Measurements from ENCODE around the gene TGFBR3. TPM values are rescaled to one million over a fixed set of nuclear protein-coding genes. Genes with fewer than 3 reads are reported as not detected.

TGFBR3 gene
- total RNA-seq, 1 donor from 2014 or later, result 0.60 TPM

DNA sequence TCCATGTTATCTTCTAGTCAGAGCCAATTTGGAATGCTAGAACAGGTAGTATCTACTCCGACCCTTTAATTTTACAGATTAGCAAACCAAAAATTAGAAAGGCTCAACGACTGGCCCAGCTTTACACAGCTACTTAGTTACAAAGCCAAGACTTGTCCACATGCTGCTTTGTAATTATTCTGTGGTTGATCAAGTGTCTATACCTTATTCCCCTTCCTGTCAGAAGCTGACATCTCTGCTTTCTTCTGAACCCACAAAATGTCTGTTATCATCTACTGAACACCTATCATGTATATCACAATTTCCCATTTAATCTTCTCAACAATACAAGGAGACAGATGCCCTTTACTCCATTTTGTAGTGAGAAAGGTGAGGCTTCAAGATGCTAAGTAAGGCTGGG, 15.6 kb downstream of the TGFBR3 start:
- ChIA-PET POLR2A (no interaction called here), CTCF (no interaction called here)
- DNase-seq (no peak), ATAC-seq (ENCODE audit: low read depth) (no peak)
- no peak overlapping the region for H3K4me3 Mint-ChIP-seq
- no peaks in the 10 kb centered on the region for H3K36me3 Mint-ChIP-seq (ENCODE audit: low read depth)
- TF ChIP-seq, protein P1, sequence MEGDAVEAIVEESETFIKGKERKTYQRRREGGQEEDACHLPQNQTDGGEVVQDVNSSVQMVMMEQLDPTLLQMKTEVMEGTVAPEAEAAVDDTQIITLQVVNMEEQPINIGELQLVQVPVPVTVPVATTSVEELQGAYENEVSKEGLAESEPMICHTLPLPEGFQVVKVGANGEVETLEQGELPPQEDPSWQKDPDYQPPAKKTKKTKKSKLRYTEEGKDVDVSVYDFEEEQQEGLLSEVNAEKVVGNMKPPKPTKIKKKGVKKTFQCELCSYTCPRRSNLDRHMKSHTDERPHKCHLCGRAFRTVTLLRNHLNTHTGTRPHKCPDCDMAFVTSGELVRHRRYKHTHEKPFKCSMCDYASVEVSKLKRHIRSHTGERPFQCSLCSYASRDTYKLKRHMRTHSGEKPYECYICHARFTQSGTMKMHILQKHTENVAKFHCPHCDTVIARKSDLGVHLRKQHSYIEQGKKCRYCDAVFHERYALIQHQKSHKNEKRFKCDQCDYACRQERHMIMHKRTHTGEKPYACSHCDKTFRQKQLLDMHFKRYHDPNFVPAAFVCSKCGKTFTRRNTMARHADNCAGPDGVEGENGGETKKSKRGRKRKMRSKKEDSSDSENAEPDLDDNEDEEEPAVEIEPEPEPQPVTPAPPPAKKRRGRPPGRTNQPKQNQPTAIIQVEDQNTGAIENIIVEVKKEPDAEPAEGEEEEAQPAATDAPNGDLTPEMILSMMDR (IDR thresholded peaks at IDR 0.05), result no peak
- H3K4me1 Mint-ChIP-seq, result no peaks in the 10 kb centered on the region
- intact Hi-C loops (cut with micrococcal nuclease), result no loop called here
- no peak overlapping the region for H3K27ac Mint-ChIP-seq
- no peaks in the 10 kb centered on the region for H3K9me3 Mint-ChIP-seq
- H3K27me3 Mint-ChIP-seq, result peaks cover 13% of the 10 kb centered on the region

DNA sequence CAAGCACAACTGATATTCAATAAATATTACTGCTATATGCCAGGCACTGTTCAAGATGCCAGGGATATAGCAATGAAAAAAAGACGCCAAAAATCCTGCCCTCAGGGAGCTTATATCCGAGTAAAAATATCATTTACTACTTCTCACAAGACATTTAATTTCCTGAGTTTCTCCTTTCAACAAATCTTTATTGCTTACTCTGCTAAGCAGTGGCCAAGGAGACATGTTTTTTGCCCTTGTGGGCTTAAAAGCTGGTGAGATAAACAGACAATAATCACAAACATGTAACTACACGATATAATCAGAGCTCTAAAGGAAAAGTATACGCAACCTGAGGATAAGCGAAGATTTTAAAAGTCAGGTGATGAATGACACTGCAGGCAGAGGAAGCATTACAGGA, 19.5 kb downstream of the TGFBR3 start:
- Mint-ChIP-seq H3K4me1 (no peaks in the 10 kb centered on the region), H3K27ac (no peak overlapping the region), H3K36me3 (ENCODE audit: low read depth) (no peaks in the 10 kb centered on the region), H3K4me3 (no peak overlapping the region), H3K9me3 (no peaks in the 10 kb centered on the region), H3K27me3 (peaks cover 8% of the 10 kb centered on the region)
- intact Hi-C loops (cut with micrococcal nuclease), result no loop called here
- TF ChIP-seq, protein P1 (IDR thresholded peaks at IDR 0.05), result no peak
- ChIA-PET POLR2A (no interaction called here), CTCF (no interaction called here)
- ATAC-seq (ENCODE audit: low read depth) (no peak), DNase-seq (no peak)

DNA sequence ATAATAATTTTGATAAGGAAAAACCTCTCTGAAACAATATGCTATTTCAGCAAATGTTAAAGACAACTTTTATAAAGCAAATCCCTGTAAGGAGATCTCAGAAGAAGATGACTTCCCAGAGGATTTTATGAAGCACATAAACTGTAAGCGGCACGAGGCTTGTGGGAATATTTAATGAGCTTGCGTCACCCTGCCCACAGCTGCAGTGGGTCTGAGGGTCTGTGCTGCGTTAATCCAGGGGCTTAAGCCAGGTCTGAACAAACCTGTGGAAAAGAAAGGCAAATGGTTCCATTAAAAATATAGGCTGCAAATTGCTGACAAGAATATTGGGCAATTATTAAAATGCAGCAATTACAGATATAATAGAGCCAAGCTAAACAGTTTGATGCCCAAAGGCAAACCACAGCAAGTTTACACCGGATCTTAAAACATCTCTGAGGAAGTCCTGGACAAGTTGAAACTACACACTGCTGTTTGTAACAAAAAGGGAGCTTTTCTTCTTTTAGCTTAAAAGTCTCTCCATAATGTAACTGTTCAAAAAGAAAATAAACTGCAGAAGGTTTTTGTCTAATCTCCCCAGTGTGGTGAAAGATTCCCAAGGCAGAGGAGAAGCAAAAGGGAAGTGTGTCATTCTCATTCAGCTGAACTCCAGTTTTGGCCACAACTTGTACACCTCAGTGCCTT, 21.8 kb downstream of the TGFBR3 start:
- Mint-ChIP-seq H3K27ac (no peak overlapping the region), H3K36me3 (ENCODE audit: low read depth) (no peaks in the 10 kb centered on the region), H3K27me3 (no peaks in the 10 kb centered on the region), H3K9me3 (no peaks in the 10 kb centered on the region), H3K4me3 (no peak overlapping the region), H3K4me1 (no peaks in the 10 kb centered on the region)
- TF ChIP-seq, protein P1 (IDR thresholded peaks at IDR 0.05), result no peak
- CTCF ChIA-PET, result interaction anchor here (0.6 kb wide), 1 partner anchor 43 kb away, joined by 4 read pairs; no protein-coding TSS in a partner anchor
- intact Hi-C loops (cut with micrococcal nuclease), result no loop called here
- no peak for DNase-seq
- no peak for ATAC-seq (ENCODE audit: low read depth)
- POLR2A ChIA-PET, result no interaction called here

DNA sequence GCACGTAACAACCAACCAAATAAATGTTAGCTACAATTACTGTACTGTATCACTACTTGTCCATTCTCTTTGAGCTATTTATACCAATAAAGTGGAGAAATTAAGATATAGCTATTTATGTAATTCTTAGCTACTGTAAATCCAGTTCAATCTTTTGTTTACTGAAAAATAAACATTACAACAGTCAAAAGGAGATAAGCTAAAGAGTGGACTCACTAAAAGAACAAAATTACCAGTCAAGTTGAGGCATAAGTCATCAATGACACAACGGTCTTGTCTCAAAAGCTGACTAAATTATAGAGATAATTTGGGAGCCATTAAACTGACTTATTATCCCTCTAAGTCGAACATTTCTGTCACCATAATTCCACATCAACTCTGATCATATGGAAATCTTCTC, 22.5 kb downstream of the TGFBR3 start:
- Mint-ChIP-seq H3K27me3 (no peaks in the 10 kb centered on the region), H3K4me3 (no peak overlapping the region), H3K27ac (no peak overlapping the region), H3K36me3 (ENCODE audit: low read depth) (no peaks in the 10 kb centered on the region), H3K4me1 (no peaks in the 10 kb centered on the region), H3K9me3 (no peaks in the 10 kb centered on the region)
- POLR2A ChIA-PET, result no interaction called here
- DNase-seq (no peak), ATAC-seq (ENCODE audit: low read depth) (no peak)
- TF ChIP-seq, protein P1 (IDR thresholded peaks at IDR 0.05), result no peak
- intact Hi-C loops (cut with micrococcal nuclease), result no loop called here
- CTCF ChIA-PET, result interaction anchor here (0.6 kb wide), 1 partner anchor 44 kb away, joined by 4 read pairs; no protein-coding TSS in a partner anchor

DNA sequence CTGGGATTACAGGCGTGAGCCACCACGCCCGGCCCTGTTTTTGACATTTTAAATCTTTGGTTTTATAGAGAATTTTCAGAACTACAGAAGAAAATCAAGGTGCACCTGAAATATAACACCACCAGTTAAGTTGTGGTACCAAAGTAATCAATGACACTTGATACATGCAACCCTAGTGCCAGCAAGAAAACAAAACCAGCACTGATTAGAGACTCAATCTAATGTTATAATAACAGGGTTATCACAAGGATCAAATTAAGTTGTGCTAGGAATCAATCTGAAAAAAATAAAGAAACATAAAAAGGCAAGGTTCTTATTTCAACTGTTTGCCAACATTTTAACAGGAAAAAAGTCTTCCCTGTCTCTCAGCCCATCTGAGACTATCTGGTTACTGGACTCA, 23.8 kb downstream of the TGFBR3 start:
- ChIA-PET POLR2A (no interaction called here), CTCF (no interaction called here)
- no peaks in the 10 kb centered on the region for H3K4me1 Mint-ChIP-seq
- no peak overlapping the region for H3K4me3 Mint-ChIP-seq
- intact Hi-C loops (cut with micrococcal nuclease), result no loop called here
- DNase-seq (no peak), ATAC-seq (ENCODE audit: low read depth) (no peak)
- no peaks in the 10 kb centered on the region for H3K36me3 Mint-ChIP-seq (ENCODE audit: low read depth)
- TF ChIP-seq, protein P1 (IDR thresholded peaks at IDR 0.05), result no peak
- H3K27me3 Mint-ChIP-seq, result no peaks in the 10 kb centered on the region
- H3K27ac Mint-ChIP-seq, result no peak overlapping the region
- H3K9me3 Mint-ChIP-seq, result no peaks in the 10 kb centered on the region

All from activated B cell treated with CpG ODN at 0.5 μM for 24 hours (primary cell).